GM18498 (cell line): ENCODE measurements around the gene CDKN1C.

Source experiments
- ATAC-seq: cut with Tn5 transposase; IDR thresholded peaks from one replicate; pipeline ENCODE4 v1.9.1; 2021; ENCODE audit warnings: mild to moderate bottlenecking, moderate library complexity; ENCODE audit not compliant: unreplicated experiment

Gene CDKN1C

GRCh38 chr11:2848497-2848896 is 37.1 kb downstream of the CDKN1C start:
- no peak for ATAC-seq

GRCh38 chr11:2847561-2847960 is 38.0 kb downstream of the CDKN1C start:
- no peak for ATAC-seq

- no peak for ATAC-seq
Observed at GRCh38 chr11:2846470-2846869, 39.1 kb downstream of the CDKN1C start.

- no peak for ATAC-seq
Observed at GRCh38 chr11:2846056-2846455, 39.5 kb downstream of the CDKN1C start.

- ATAC-seq = no peak
Observed at GRCh38 chr11:2844996-2845395, 40.6 kb downstream of the CDKN1C start.

DNA sequence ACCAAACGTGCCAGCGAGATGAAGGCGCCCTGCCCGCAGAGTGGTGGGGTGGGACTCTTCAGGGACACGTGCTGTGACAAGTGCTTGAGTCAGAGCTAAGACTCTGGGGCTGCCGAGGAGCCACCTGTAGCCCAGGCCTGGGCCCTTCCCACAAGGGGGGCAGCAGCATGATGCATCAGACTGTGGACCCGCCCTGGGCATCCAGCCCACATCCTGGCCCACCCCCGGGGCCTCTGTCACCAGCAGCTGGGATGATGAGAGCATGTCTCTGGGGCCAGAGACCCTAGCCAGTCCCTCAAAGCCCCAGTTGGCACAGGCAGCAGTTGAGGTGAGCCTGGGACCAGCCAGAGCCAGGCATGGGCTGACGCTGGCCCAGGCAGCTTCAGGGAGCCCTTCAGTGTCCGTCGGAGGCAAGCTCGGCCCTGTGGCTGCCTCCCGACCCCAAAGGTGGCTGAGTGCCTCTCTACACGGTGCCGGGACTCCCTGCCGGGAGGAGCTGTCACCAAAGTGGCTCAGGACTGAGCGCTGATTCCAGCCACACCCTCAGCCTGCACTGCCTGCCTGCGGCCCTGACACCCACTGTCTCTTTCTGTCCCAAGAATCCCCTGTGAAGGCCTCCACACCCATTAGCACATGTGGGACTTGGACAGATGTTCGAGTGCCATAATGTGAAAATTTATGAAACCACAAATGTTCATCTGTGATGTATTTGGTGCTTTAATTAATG is 41.3 kb downstream of the CDKN1C start:
- no peak for ATAC-seq

DNA sequence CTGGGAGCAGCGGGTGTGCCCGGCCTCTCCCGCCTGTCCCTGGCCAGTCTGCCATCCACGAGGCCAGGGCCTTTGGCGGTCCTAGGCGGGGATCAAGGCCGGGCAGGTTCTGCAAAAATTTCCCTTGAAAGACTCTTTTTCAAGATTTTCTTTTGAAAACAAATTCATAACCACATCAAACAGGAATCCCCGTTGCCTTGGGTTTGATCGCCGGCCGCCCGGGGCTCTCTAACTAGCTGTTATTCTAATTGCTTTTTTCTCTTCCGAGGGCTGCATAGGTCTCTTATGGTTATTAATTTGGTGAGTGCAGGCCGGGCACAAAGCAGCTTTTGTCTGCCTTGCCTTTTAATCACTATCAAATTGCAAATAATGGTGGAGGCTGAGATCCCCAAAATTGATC is 42.0 kb downstream of the CDKN1C start:
- no peak for ATAC-seq

DNA sequence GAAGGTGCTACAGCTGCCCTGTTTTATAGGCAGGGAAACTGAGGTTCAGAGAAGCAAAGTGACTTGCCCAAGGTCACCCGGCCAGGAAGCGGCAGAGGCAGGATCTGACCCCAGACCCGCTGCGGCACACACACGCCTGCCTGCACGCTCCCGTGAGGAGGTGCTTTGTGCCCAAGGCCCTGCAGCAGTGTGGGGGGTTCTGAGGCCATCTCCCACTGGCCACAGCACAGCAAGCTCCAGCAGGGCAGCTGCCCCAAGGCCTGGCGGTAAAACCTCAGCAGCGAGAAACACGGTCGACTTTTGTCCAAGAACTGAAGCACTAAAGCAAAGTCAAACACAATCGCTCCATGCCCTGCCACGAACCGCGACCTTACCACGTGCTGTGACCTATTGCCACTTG is 42.7 kb downstream of the CDKN1C start:
- ATAC-seq = no peak

- ATAC-seq = no peak
Observed at GRCh38 chr11:2841411-2842190, 44.0 kb downstream of the CDKN1C start.

DNA sequence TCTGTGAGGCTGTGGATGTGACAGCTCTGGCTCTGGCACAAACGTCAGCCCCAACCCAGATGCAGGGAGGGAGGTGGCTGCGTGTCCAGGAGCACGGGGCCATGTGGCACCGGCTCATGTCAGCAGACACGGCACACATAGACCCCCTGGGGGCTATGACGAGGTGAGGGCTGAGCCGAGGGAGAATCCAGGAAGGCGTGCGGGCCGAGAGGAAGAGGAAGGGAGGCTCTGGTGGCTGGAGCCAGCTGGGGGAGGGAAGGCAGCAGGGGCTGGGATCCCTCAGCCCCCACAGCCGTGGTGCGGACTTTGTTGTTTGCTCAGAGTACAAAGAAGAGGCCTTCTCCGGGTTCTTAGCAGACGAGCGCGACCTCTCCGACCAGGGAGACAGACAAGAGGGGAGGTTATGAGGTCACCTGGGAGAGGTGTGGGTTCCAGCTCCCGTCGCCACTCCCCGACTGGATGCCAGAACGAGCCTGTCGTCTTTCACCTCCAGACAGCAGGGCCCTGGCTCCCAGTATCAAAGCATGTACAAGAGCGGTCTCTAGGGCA is 46.1 kb downstream of the CDKN1C start:
- ATAC-seq = no peak

GRCh38 chr11:2838676-2839294 is 46.8 kb downstream of the CDKN1C start:
- no peak for ATAC-seq

DNA sequence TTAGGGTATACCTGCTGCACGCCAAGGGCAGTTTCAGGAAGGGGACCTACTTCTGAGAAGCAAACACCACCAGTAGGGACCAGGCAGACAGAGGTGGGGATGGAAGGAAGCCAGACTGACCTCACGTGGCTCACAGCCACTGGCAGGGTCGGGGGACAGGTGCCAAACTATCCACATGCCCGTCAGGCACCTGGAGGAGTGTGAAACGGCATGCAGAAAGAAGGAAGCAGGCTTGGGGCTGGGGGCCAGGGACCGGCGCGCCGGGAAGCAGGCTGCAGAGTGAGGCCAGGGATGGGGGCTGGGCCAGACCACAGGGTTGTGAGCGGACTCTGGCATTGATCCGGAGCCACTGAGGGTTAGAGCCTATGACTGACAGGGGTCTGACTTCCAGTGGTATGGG is 47.5 kb downstream of the CDKN1C start:
- ATAC-seq = no peak

GRCh38 chr11:2837651-2838050 is 47.9 kb downstream of the CDKN1C start:
- ATAC-seq = no peak

- ATAC-seq = no peak
Observed at GRCh38 chr11:2837096-2837601, 48.4 kb downstream of the CDKN1C start.

- no peak for ATAC-seq
Observed at GRCh38 chr11:2836315-2837095, 49.1 kb downstream of the CDKN1C start.

DNA sequence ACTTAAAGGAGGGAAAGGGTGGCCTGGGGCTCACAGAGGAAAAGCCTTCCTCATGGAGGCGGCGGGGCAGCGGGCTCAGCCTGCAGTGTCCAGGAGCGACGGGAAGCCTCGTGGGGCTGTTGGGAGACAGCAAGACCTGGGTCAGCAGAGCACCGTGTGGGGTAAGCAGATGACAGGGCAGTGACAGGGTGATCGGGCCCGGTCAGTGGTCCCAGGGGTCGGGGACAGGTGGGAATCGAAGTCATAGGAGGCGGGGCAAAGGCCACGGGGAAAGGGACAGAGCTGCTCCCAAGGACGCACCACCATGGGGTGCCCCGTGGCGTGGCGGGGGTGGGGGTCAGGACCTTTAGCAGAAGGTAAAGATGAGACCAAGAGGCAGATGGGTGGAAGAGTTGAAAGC is 49.8 kb downstream of the CDKN1C start:
- no peak for ATAC-seq

DNA sequence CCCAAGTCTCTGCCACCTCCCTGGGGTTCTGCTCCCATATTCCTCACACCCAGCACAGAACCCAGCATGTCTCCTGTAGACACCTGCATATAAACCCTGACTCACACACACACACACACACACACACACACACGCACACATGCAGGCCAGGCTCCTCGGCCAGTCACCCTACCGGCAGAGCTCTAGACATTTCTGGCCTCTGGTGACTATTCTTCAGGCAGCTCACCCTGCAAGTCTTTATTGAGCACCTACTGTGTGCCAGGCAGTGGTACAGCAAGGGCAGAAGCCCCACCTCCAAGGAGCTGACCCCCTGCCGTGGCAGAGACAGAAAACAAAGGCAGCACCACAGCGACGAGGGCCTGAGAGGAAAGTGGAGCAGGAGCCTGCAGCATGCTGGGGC is 50.3 kb downstream of the CDKN1C start:
- no peak for ATAC-seq

DNA sequence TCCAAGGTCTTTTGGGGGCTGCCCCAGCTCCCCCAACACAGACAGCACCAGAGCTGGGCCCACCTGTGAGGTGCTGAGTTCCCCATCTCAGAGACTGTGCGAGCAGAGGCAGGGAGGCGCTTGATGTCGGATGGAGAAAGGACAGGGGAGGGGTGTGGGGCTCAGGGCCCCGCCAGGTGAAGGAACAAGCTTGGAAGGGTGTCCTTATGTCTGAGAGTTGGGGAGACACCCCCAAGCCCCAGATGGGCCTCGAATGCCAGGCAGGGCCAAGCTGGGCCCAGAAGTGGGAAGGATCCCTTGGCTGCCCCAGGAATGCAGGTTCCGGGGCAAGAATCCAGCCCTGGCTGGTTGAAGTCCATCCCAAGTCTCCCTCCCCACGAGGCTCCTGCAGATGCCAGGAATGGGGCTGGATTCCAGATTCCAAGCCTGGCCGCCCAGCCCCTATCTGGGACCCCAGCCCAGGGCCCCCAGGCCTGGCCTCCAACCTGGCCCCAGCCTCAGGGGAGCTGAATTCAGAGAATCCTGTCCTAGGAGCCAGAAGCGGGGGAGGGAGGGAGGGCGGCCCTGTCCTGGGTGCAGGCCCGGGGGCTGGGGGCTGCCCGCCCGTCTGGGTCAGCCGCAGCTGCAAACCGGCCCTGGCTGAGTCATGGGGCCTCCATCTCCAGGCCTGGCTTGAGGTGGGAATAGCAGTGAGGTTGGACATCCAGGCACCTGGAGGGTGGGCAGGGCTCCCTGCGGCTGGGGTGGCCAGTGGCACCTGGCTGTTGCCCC is 50.9 kb downstream of the CDKN1C start:
- no peak for ATAC-seq

- ATAC-seq = no peak
Observed at GRCh38 chr11:2833716-2834502, 51.7 kb downstream of the CDKN1C start.
